HG03196 (cell line): Measurements from ENCODE around the gene TNFSF15.
"Not testable (repeated sequence)": the region's sequence is repeated elsewhere in the genome, so short reads cannot be mapped to it uniquely, and the experiment has no call there.

Experiments
- ATAC-seq: cut with Tn5 transposase; IDR thresholded peaks from one replicate; pipeline ENCODE4 v1.9.1; 2021; ENCODE audit not compliant: unreplicated experiment

The TNFSF15 gene

DNA sequence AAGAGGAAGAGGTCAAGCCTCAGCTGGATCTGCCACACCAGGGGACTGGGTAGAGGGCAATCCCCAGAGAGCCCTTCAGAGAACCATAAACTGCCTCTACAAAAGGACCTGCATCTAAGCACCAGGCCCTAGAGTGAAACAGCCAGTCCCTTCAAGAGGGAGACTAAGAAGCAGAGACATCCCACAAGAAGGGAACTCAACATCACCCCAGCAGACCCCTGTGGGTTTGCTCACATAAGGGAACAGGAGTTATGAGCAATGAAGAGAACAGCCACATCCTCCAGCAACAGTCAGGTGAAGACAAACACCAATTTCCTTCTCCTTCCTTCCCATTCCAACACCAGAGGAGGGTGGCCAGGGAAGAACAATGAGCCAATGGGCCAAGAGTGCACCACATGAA is 48.9 kb downstream of the TNFSF15 start:
- no peak for ATAC-seq

DNA sequence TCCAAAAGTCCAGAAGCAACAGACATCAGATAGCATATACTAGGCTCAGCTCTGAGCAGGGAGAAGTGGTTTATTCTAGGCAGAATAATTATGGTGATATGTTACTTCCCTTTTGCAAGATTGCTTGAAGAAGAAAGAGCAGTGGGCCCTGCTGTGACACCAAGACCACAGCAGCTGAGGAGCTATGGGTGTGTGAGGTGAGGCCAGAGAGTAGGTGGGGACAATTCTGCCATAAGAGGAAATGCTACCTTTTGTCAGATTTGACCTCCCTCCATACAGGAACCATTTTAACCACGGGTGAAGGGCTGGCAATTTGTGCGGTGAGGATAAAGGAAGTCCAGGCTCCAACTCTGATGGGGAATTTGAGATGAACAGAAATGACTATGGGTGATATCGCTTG is 51.3 kb downstream of the TNFSF15 start:
- ATAC-seq: no peak

DNA sequence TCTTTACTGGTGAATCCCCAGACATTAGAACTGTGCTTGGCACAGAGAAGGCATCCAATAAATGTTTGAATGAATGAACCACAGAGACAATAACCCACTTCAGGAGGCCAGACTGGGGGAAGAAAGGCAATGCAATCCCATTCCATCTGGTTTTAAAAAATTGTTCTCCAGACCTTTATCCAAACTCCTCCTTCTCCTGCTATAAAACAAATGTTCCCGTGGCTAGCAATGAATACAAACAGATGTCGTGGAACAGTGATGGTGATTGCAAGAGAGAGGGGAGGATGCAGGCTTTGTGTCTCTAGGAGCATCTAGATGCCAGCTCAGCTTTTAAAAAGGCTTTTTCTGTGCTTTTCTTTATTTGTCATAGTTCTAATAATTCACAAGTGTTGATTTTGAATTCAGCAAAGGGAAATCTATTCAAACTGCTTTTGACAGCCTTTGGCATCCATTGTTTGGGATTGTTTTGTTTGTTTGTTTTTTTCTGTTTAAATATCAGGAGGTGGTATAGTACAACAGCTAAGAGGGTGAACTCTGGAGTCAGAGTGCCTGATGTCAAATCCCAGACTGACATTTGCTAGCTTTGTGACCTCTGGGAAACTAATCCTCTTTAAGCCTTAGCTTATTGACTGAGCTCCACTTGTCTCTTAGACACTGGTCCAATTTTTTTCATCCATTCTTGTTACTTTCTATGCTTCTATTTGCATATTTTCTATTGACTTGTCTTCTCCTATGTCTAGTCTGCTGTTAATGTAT is 59.1 kb downstream of the TNFSF15 start:
- no peak for ATAC-seq

DNA sequence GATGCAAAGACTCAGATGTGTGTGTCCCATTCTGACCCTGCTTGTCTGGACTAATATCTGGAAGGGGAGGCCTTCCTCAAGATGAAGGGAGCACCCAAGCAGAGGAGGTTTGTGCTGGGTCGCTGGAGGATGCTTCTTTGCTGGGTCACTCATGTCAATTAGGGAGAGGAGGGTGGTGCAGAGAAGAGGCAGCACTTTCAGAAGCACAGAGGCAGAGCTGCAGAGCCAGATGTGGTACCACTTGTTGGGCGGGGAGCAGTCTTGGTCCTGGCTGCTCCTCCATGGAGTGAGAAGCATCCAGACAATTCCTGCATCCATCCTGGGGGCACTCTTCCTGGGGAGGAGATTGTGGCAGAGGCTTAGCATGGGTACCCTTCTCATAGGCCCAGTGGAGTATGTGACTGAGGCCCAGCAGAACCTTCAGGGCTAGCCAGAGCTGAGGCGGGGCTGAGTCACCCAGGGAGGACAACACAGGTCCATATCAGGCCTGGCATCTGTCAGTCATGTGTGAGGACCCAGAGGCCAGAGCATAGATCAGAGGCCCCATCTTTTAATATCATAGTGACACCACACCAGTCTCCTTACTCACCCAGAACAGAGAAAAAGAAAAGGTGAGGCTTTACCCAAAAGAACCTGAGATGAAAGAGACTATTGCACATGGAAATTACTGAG is 59.8 kb downstream of the TNFSF15 start:
- ATAC-seq: no peak

DNA sequence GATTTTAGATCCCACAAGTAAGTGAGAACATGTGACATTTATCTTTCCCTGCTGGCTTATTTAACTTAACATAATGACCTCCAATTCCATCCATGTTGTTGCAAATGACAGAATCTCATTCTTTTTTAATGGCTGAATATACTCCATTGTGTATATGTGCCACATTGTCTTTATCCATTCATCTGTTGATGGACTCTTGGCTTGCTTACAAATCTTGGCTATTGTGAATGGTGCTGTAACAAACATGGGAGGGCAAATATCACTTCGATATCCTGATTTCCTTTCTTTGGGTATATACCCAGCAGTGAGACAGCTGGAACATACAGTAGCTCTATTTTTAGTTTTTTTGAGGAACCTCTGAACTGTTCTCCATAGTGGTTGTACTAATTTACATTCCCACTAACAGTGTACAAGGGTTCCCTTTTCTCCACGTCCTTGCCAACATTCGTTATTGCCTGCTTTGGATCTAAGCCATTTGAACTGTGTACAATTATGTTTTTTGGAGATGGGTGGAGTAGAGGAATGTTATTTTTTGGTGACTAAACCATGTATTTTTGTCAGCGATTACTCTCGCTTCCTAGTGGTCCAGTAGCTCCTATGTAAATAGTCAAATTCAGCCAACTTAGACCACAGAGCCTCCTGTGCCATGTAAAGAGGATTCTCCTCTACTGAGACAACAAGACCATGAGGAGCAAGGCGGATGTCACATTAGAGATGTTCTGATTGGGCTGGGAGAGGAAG is 60.6 kb downstream of the TNFSF15 start:
- no peak for ATAC-seq

DNA sequence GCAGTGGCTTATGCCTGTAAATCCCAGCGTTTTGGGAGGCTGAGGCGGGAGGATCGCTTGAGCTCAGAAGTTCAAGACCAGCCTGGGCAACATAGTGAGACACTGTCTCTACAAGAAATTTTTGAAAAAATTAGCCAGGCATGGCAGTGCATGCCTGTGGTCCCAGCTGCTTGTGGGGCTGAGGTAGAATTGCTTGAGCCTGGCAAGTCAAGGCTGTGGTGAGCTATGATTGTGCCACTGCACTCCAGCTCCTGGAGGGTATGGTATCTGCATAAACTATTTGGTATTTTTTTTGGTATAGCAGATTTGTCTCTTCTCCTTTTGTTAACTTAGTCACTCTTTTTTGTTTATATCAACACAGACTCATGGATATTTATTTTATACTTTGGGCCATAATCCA is 62.4 kb downstream of the TNFSF15 start:
- ATAC-seq: no peak

DNA sequence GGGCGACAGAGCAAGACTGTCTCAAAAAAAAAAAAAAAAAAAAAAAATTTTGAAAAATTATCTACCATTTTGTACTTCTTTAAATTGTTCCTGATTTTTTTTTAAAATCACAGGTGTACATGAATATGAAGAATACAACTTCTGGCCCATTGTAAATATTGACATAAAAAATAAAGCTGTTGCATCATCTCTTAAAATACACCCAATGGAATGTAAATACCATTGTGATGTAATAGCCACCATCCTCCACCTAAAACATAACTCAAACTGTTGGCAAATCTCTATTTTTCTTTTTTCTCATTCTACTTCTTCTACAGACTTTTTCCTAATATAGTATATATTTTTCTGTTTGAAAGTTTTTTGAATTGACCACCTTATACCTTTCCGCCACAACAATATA is 62.9 kb downstream of the TNFSF15 start:
- ATAC-seq: no peak

DNA sequence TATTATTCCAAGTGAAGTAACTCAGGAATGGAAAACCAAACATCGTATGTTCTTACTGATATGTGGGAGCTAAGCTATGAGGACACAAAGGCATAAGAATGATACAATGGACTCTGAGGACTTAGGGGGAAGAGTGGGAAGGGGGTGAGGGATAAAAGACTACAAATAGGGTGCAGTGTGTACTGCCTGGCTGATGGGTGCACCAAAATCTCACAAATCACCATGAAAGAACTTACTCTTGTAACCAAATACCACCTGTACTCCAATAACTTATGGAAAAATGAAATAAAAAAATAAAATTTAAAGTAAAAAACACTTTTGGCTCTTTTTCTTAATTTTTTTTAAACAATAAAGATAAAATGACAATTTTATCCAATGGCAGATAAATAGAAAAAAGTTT is 64.3 kb downstream of the TNFSF15 start:
- ATAC-seq: not testable (repeated sequence)

DNA sequence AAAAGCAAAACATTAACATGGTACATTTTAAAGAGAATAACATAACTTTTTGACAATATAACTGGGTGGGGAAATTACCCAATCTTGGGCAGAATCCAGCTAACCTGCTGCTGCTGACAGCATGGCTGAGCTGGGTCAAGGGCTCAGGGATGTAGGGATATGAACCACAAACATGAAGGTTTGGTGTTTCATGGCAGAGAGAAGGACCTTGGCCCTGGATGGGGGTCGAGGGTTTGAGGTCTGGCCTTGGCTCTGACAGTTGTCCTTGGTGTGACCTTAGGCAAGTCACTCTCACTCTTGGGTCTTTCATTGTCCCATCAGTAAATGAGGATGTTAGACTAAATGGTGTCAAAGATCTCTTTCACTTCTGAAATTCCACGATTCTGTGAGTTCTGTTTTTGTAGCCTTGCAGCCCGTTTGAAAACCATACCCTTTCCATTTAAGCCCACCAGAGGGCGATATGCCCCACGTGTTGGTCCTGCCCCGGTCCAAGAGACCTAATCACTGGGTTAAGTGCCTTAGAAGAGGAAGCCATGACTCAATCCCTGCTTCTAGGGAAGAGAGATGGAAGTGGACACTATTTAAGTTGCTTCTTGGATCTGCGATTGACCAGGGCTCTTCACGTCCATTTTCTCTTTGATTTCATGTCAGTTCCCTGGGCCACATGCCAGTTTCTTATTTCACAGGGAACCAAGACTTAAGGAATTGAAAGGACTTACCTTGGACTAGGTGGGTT is 67.1 kb downstream of the TNFSF15 start:
- no peak for ATAC-seq

DNA sequence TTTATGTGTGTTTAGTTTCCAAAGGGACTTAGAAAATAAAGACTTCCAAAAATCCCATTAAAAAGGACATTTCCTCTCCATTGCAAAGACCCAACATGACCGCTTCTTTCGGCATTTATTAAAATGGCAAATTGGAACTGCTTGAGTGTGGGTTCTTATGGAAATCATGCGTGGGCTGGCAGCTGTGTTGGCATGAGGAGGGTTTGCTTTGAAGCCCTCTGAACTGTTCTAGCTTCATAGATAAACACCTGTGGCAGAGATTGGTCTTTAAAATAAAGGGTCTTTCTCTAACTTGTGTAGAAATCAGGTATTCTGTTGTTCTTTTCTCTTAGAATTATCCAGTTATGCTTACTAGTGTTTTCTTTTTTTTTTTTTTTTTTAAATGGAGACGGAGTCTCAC is 68.0 kb downstream of the TNFSF15 start:
- no peak for ATAC-seq

DNA sequence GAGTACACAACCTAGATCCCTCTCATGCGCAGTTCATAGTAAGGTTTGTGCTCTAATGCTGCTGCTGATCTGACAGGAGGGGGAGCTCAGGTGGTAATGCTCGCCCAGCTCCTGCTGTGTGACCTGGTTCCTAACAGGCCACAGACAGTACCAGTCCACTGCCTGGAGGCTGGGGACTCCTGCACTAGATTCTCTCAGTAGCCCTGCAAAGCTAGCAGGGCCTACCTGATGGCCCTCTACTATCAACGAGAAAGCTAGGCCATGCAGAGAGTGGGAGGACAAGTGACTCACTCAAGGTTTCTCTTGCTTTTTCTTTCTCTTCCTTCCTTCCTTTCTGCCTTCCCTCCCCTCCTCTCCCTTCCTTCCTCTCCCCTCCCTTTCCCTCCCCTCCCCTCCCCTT is 68.7 kb downstream of the TNFSF15 start:
- ATAC-seq: no peak

DNA sequence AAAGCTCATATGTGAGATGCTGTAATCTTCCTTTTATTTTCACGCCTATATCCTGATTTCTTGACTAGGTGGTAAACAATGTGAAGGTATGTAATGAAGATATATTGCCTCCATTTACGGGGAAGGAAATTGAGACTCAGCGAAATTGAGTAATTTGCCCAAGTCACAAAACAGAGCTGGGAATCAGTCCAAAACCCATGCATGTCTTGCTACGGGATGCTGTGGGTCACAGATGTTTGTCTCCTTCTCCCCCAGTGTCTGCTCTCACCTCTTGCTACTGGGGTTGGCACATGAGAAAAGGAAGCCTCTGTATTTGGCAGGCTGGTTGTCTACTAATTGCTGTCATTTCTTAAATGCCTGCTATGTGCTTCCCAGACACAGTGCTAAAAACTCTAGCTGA is 70.1 kb downstream of the TNFSF15 start:
- no peak for ATAC-seq

DNA sequence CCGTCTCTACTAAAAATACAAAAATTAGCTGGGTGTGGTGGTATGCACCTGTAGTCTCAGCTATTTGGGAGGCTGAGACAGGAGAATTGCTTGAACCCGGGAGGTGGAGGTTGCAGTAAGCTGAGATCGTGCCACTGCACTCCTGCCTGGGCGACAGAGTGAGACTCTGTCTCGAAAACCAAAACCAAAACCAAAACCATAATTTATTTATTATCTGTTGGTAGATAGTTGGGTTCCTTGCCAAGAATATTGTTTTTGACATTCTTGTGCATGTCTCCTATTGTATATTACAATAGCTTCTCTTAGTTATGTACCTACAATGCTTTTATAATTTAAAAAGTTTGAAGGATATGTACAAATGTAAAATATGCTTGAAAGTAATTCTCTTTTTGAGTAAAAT is 70.7 kb downstream of the TNFSF15 start:
- not testable (repeated sequence) for ATAC-seq
